HG03060 (cell line): ENCODE measurements around the gene EP400.
A peak's percentile ranks its signal among the peaks of the same experiment; 100 is the strongest.

Experiments
- ATAC-seq: cut with Tn5 transposase; IDR thresholded peaks from one replicate; pipeline ENCODE4 v1.9.1; 2021; ENCODE audit warnings: low read depth, moderate number of reproducible peaks; ENCODE audit not compliant: unreplicated experiment

The EP400 gene

GRCh38 chr12:132061641-132062430 is 112.1 kb downstream of the EP400 start:
- no peak for ATAC-seq

GRCh38 chr12:132062481-132062880 is 112.7 kb downstream of the EP400 start:
- no peak for ATAC-seq

- ATAC-seq, result no peak
These were observed 113.7 kb downstream of the EP400 start for GRCh38 chr12:132063491-132063890.

- ATAC-seq, result no peak
These were observed 114.9 kb downstream of the EP400 start for GRCh38 chr12:132064631-132065030.

- ATAC-seq, result no peak
These were observed 115.5 kb downstream of the EP400 start for GRCh38 chr12:132065203-132065602.

- ATAC-seq, result no peak
These were observed 116.0 kb downstream of the EP400 start for GRCh38 chr12:132065609-132066344.

GRCh38 chr12:132066345-132066685 is 116.6 kb downstream of the EP400 start:
- ATAC-seq, result no peak

- ATAC-seq, result no peak
These were observed 117.0 kb downstream of the EP400 start for GRCh38 chr12:132066749-132067148.

- no peak for ATAC-seq
These were observed 117.4 kb downstream of the EP400 start for GRCh38 chr12:132067182-132067581.

- no peak for ATAC-seq
These were observed 118.5 kb downstream of the EP400 start for GRCh38 chr12:132068250-132068649.

- no peak for ATAC-seq
These were observed 119.7 kb downstream of the EP400 start for GRCh38 chr12:132069336-132069985.

GRCh38 chr12:132070298-132070697 is 120.6 kb downstream of the EP400 start:
- no peak for ATAC-seq

GRCh38 chr12:132071040-132071810 is 121.5 kb downstream of the EP400 start:
- ATAC-seq, result peak; percentile 88

GRCh38 chr12:132071830-132072384 is 122.2 kb downstream of the EP400 start:
- no peak for ATAC-seq

- ATAC-seq, result no peak
These were observed 124.5 kb downstream of the EP400 start for GRCh38 chr12:132074216-132074615.

GRCh38 chr12:132075026-132075713 is 125.4 kb downstream of the EP400 start:
- ATAC-seq, result no peak

- no peak for ATAC-seq
These were observed 126.2 kb downstream of the EP400 start for GRCh38 chr12:132075714-132076553.

GRCh38 chr12:132076711-132077110 is 127.0 kb downstream of the EP400 start:
- ATAC-seq, result no peak
